ENCODE results near the gene PTPRJ. TPM values are rescaled to one million over a fixed set of nuclear protein-coding genes. Genes with fewer than 3 reads are reported as not detected.

The PTPRJ gene
- total and polyA plus RNA-seq, 2 donors (not counting 1 experiment from before 2014, with no cell fraction given) = 5.3 to 5.8 TPM

DNA sequence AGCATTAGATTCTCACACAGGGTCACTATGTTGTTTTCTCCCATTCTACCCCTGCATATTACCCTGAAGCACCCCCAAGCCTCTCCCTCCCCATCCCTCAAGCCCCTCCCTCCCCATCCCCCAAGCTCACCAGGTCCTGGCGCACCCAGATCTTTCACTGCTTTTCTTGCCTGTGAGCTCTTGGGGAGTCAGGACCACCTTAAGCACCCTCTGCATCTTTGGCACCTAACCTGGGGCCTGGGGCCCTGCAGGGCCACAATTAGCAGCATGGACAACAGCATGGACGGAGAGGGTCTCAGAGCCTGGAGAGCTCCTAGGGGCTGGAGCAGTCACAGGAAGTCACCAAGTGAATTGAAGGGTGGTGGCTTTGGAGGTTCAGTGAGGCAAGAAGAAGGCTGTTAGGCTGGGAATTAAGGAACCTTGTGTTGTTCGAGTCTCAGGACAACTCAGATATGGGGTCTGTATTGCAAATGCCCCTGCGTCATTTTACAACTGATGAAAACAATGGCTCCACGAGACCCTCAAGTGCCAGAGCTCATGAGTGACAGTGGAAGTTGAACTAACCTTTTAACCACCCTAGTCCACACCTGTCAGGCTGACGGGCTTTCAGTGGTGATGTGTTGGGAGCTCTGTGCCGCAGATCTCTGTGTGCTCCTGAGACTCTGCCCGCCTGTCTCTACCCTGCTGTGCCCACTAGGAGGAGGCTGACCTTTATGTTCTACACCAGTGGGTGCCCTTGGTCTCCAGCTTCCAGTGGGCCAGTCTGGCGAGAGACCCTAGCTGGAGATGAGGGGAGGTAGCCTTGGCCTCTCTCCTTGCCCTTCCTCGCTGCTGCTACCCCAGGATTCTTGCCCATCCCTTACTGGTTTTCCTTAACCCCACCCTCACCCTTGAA, 125.0 kb downstream of the PTPRJ start:
- Histone ChIP-seq H3K27me3 (ENCODE audit: control insufficient read depth, insufficient read depth, low read length) (no peaks in the 10 kb centered on the region), H2AFZ (ENCODE audit: low read length) (no peak overlapping the region), H3K36me3 (ENCODE audit: control insufficient read depth, insufficient read depth, low read length) (no peaks in the 10 kb centered on the region), H3K4me3 (replicated peaks in 1 of 4; ENCODE audit: control extremely low read depth in 1 of 4, insufficient read depth in 1 of 4, low read depth in 3 of 4, low read length in 4 of 4) (no peak overlapping the region), H3K4me1 (ENCODE audit: control insufficient read depth, extremely low read depth, insufficient read depth, low read length) (peaks cover 10% of the 10 kb centered on the region), H3K9ac (ENCODE audit: insufficient read depth, low read length) (no peak overlapping the region), H3K9me3 (ENCODE audit: control insufficient read depth, insufficient read depth, low read depth, low read length) (no peaks in the 10 kb centered on the region), H3K27ac (ENCODE audit: insufficient read depth, low read length) (no peak overlapping the region), H3K4me2 (ENCODE audit: extremely low read depth, insufficient read depth, low read length) (no peak overlapping the region), H4K20me1 (ENCODE audit: control insufficient read depth, extremely low read depth, insufficient read depth, low read length) (no peaks in the 10 kb centered on the region), H3K79me2 (ENCODE audit: control insufficient read depth, insufficient read depth, low read length) (peaks cover 5% of the 10 kb centered on the region)
- TF ChIP-seq, protein P1, sequence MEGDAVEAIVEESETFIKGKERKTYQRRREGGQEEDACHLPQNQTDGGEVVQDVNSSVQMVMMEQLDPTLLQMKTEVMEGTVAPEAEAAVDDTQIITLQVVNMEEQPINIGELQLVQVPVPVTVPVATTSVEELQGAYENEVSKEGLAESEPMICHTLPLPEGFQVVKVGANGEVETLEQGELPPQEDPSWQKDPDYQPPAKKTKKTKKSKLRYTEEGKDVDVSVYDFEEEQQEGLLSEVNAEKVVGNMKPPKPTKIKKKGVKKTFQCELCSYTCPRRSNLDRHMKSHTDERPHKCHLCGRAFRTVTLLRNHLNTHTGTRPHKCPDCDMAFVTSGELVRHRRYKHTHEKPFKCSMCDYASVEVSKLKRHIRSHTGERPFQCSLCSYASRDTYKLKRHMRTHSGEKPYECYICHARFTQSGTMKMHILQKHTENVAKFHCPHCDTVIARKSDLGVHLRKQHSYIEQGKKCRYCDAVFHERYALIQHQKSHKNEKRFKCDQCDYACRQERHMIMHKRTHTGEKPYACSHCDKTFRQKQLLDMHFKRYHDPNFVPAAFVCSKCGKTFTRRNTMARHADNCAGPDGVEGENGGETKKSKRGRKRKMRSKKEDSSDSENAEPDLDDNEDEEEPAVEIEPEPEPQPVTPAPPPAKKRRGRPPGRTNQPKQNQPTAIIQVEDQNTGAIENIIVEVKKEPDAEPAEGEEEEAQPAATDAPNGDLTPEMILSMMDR (conservative IDR thresholded peaks at IDR 0.05 in 1 of 2, IDR thresholded peaks at IDR 0.05 in 1 of 2; ENCODE audit: low read depth in 1 of 2, low read length in 2 of 2) = no peak
- TF ChIP-seq EZH2 (IDR thresholded peaks at IDR 0.05; ENCODE audit: low read length, missing control alignments) = no peak
- no peak for DNase-seq (ENCODE audit: low read depth in 2 of 2)

DNA sequence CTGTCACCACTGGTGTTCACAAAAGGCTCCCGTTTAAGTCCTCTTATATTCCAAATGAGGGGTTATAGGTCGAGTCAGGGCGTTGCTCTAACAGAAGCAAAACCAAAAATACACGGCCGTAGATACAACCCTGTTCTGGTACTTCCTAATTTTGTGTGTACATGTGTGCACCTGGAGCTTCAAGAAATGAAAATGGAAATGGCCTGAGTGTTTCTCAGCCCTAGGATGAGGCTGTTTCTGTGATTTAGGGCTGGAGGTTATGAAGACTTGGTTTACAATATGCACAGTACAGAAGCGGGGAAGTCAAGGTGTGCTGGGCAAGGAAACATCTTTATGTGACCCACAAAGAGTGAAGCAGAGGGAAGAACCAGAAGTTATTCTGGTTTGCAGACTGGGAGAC, 125.8 kb downstream of the PTPRJ start:
- Histone ChIP-seq H3K27ac (ENCODE audit: insufficient read depth, low read length) (no peak overlapping the region), H3K79me2 (ENCODE audit: control insufficient read depth, insufficient read depth, low read length) (peaks cover 5% of the 10 kb centered on the region), H3K9me3 (ENCODE audit: control insufficient read depth, insufficient read depth, low read depth, low read length) (no peaks in the 10 kb centered on the region), H3K4me3 (replicated peaks in 1 of 4; ENCODE audit: control extremely low read depth in 1 of 4, insufficient read depth in 1 of 4, low read depth in 3 of 4, low read length in 4 of 4) (no peak overlapping the region), H4K20me1 (ENCODE audit: control insufficient read depth, extremely low read depth, insufficient read depth, low read length) (no peaks in the 10 kb centered on the region), H3K27me3 (ENCODE audit: control insufficient read depth, insufficient read depth, low read length) (no peaks in the 10 kb centered on the region), H2AFZ (ENCODE audit: low read length) (no peak overlapping the region), H3K9ac (ENCODE audit: insufficient read depth, low read length) (no peak overlapping the region), H3K4me2 (ENCODE audit: extremely low read depth, insufficient read depth, low read length) (no peak overlapping the region), H3K4me1 (ENCODE audit: control insufficient read depth, extremely low read depth, insufficient read depth, low read length) (peaks cover 10% of the 10 kb centered on the region), H3K36me3 (ENCODE audit: control insufficient read depth, insufficient read depth, low read length) (no peaks in the 10 kb centered on the region)
- TF ChIP-seq, protein P1 (conservative IDR thresholded peaks at IDR 0.05 in 1 of 2, IDR thresholded peaks at IDR 0.05 in 1 of 2; ENCODE audit: low read depth in 1 of 2, low read length in 2 of 2) = no peak
- DNase-seq (ENCODE audit: low read depth in 2 of 2) = no peak

DNA sequence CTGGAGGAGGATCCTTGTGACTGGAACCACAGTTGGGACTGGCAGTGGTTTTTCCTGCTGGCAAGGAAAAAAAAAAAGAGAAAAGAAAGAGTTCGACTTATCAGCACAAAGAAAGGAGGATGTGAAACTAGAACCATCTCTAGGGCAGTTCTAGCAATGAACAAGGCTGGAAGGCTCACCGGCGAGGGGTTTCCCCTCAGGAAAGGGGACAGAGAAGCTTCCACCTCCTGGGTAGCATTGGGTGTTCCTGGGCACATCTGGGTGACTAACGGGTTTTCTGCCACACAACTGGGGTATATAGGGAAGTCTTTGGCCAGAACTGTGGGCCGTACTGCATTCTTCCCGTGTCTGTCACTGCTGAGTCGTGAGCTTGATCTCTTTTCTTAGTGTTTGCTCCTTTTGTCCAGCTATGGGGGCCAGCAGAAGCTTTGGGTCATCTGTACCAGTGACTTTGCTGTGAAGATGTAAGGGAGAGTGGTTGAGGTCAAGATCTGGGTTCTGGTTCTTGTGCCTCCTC, 126.9 kb downstream of the PTPRJ start:
- peaks cover 5% of the 10 kb centered on the region for H3K79me2 ChIP-seq (ENCODE audit: control insufficient read depth, insufficient read depth, low read length)
- no peak overlapping the region for H3K4me2 ChIP-seq (ENCODE audit: extremely low read depth, insufficient read depth, low read length)
- no peak overlapping the region for H3K27ac ChIP-seq (ENCODE audit: insufficient read depth, low read length)
- no peaks in the 10 kb centered on the region for H3K9me3 ChIP-seq (ENCODE audit: control insufficient read depth, insufficient read depth, low read depth, low read length)
- peaks cover 10% of the 10 kb centered on the region for H3K4me1 ChIP-seq (ENCODE audit: control insufficient read depth, extremely low read depth, insufficient read depth, low read length)
- no peak overlapping the region for H2AFZ ChIP-seq (ENCODE audit: low read length)
- H3K36me3 ChIP-seq (ENCODE audit: control insufficient read depth, insufficient read depth, low read length) = no peaks in the 10 kb centered on the region
- no peak overlapping the region for H3K4me3 ChIP-seq (replicated peaks in 1 of 4; ENCODE audit: control extremely low read depth in 1 of 4, insufficient read depth in 1 of 4, low read depth in 3 of 4, low read length in 4 of 4)
- no peaks in the 10 kb centered on the region for H3K27me3 ChIP-seq (ENCODE audit: control insufficient read depth, insufficient read depth, low read length)
- DNase-seq (ENCODE audit: low read depth in 2 of 2) = peak in 1 of 2 donors; percentile 60
- no peaks in the 10 kb centered on the region for H4K20me1 ChIP-seq (ENCODE audit: control insufficient read depth, extremely low read depth, insufficient read depth, low read length)
- no peak for TF ChIP-seq EZH2 (IDR thresholded peaks at IDR 0.05; ENCODE audit: low read length, missing control alignments)
- TF ChIP-seq, protein P1 (conservative IDR thresholded peaks at IDR 0.05 in 1 of 2, IDR thresholded peaks at IDR 0.05 in 1 of 2; ENCODE audit: low read depth in 1 of 2, low read length in 2 of 2) = no peak
- H3K9ac ChIP-seq (ENCODE audit: insufficient read depth, low read length) = no peak overlapping the region
